T-helper 22 cell (primary cell): Measurements from ENCODE around the gene CACNA1A.

ENCODE experiments used
- DNase-seq: peaks from one replicate; pipeline ENCODE4 v3.0.0-alpha.2; 2020; ENCODE audit warnings: low read depth

CACNA1A gene

DNA sequence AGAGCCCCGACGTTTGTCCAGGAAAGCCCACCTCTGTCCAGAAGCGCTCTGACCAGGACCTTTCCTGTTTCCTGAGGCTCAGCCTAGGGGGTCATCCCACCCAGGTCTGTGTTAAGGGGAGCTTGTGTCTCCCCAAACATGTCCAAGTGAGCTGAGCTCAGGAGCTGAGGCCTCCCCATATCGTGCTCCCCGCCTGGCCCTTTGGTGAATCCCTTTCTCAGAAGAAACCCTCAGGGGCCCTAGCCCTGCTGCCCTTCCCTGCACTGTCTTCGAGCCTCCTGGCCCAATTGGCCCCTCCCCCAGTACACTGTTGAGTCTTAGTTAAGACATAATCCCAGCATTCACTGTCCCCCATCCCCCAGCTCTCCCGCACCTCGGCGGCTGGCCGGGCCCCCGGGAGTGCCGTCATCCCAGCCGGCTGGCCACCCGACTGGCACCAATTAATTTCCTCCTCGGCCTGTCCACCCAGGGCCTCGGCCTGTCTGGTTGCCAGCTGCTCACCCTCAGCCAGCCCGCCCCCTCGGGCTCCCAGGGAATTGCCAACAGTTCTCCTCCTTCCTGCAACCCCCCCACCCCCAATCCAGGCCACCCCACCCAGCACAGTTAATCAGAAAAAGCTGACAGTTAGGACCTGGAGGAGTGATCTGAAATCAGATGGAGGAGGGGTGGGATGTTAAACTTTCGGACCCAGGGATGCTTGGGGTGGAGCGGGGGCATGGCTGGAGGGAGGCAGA, 342.5 kb downstream of the CACNA1A start:
- DNase-seq, result no peak

DNA sequence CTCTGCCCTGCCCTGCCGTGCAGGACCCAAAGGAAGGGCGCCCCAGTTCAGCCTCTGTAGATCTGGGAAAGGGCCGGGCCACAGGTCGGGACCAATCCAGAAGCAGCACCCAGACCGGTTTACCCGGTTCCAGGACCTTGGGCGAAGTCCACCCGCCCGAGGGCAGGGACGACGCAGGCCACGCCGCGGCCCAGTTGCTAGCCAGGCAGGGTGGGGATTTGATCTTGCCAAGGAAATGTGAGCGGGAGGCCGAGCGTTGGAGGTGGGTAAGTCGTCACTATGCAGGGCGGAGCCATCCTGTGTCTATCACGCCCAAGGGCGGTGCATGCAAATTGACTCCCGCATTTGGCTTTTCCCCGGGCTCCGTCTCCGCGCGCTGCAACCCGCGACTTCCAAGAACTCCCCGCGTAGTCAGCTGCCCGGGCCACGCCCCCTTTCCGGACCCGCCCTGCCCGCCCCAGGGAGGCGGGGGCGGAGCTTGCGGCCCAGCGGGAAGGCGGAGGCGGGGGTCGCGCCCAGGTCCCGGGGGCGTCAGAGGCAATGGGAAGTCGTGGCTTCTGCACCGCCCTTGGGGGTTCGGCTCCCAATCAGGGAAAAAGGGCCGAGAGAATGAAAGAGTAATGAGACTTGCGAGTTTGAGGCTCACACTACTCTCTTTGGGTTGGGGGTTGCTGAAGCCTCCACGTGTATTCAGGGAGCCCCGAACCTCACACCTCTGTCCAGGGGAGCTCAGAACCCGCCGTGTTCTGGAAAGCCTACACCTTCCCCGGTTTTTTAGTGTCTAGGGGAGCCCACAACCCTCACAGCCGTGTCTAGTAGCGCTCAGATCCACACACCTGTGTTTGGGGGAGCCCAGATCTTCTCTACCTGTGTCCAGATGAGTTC, 343.3 kb downstream of the CACNA1A start:
- DNase-seq, result peak; percentile 83

- no peak for DNase-seq
These were observed 345.7 kb downstream of the CACNA1A start for GRCh38 chr19:13160557-13160956.

DNA sequence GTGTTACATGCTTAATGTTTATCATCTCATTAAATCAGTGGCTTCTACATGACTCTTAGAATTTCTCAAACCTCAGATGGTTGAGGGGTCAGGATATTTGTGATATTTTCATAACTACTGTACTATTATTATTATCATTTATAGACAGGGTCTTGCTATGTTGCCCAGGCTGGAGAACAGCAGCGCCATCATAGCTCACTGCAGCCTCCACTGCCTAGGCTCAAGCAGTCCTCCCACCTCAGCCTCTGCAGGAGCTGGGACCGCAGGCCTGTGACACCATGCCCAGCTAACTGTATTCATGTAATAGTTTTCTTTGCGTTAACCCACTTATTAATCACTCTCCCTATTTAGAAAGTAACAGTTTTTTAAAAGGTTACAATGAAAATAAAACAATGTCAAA, 346.6 kb downstream of the CACNA1A start:
- no peak for DNase-seq
